Right cardiac atrium (tissue), 5 donors: ENCODE measurements around the gene MACROD2. TPM values are rescaled to one million over a fixed set of nuclear protein-coding genes. Genes with fewer than 3 reads are reported as not detected.

Source experiments
- ATAC-seq, 2 donors: fragments of 200-7000 bp; cut with Tn5 transposase; one replicate each; pipeline versions ENCODE4 v1.8.0 to v1.9.1; 2020; ENCODE audit warnings: moderate library complexity in 2 of 2, mild to moderate bottlenecking in 1 of 2
- DNase-seq, 3 donors: peaks; one replicate each; pipeline ENCODE4 v3.0.0-alpha.2; 2020
- H3K27ac ChIP-seq: one replicate; pipeline ENCODE4 v1.5.1; 2013; ENCODE audit warnings: mild to moderate bottlenecking, low read length, control low read depth, moderate library complexity
- H3K27me3 ChIP-seq: one replicate; pipeline ENCODE4 v1.6.1; 2013; ENCODE audit not compliant: control insufficient read depth, insufficient read depth
- H3K4me1 ChIP-seq: one replicate; pipeline ENCODE4 v1.6.1; 2013; ENCODE audit warnings: low read length; ENCODE audit not compliant: control insufficient read depth, insufficient read depth
- H3K4me3 ChIP-seq: one replicate; pipeline ENCODE4 v1.5.1; 2013; ENCODE audit warnings: low read length, control low read depth
- H3K9me3 ChIP-seq: one replicate; pipeline ENCODE4 v1.6.1; 2013; ENCODE audit warnings: low read length; ENCODE audit not compliant: control insufficient read depth
- WGBS: extraction: QIAGEN DNeasy Blood & Tissue Kit; methylation state at CpG from one replicate; pipeline ENCODE4 v1.1.7; 2013; 5-methylcytosine and 5-hydroxymethylcytosine counted together
- intact Hi-C, 4 donors: fragments of 100-400 bp; cut with DNase I; formaldehyde crosslinking; loops; one replicate each; pipeline versions ENCODE4 v1.11.0 to v1.14.0; 2022 to 2023
- polyA plus RNA-seq: library from polyadenylated mRNA; stranded (reverse); fragments of 200-250 nt; gene quantifications from one replicate; pipeline ENCODE4 v1.2.3, GENCODE V29; 2013
- total RNA-seq, 4 donors: library from RNA; stranded (reverse); fragmentation: NEBNext Ultra II Directional; extraction: Animal tissue kit (Norgen Biotek cat#: 25700); gene quantifications; one replicate each; pipeline ENCODE4 v1.2.1, GENCODE V29; 2021
- donor health status: healthy with polysubstance abuse.
- donor health status: DM: no; HTN: yes; CAD: no.
- donor health status: DM: no; HTN: no; CAD: no.
- donor health status: DM: no; HTN: yes; CAD: no; lungs with severe emphysema.
- donor health status: DM: yes; HTN: yes; CAD: no.

The MACROD2 gene
- total and polyA plus RNA-seq, 5 donors, result 0.61 to 4.4 (median 2.4) TPM

DNA sequence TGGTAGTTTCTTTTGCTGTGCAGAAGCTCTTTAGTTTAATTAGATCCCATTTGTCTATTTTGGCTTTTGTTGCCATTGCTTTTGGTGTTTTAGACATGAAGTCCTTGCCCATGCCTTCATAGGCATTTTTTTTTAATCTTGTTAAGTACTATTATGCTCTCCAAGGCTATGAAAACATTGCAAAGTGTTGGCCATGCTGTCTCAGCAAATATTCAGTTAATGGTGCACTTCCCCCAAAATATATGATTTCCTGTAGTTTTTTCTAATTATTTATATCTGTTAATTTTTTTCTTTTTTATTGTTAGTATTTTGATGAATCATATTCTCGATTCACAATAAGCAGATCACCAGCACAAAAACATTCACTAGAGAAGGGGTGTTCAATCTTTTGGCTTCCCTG lies 1148.2 kb downstream of the MACROD2 start:
- H3K4me1 ChIP-seq, result no peaks in the 10 kb centered on the region
- no peak overlapping the region for H3K4me3 ChIP-seq
- no peaks in the 10 kb centered on the region for H3K9me3 ChIP-seq
- WGBS, result 82% methylated on average over 1 of the region's 1 CpG
- H3K27me3 ChIP-seq, result no peaks in the 10 kb centered on the region
- ATAC-seq (no peak), DNase-seq (no peak)
- no peak overlapping the region for H3K27ac ChIP-seq
- intact Hi-C loops, result no loop called here

DNA sequence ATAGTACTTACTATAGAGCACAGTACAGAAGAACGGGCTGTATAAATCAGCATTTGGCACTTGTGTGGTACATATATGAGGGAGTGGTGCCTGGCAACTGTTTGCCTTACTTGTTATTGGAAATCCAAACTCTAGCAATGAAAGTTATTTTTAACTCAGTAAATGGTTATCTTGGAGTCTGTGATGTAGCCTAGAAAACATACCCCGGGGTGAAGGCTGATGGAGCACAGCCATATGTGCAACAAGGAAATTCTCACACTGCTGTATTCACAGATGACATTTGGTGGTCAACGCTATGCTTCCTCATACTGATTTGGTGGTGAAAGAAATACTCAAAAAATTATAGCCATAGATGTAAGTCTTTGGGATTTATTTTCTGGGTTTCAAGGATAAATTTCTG lies 1149.6 kb downstream of the MACROD2 start:
- no peaks in the 10 kb centered on the region for H3K9me3 ChIP-seq
- H3K4me3 ChIP-seq, result no peak overlapping the region
- H3K4me1 ChIP-seq, result no peaks in the 10 kb centered on the region
- intact Hi-C loops, result no loop called here
- no peak for DNase-seq
- no peaks in the 10 kb centered on the region for H3K27me3 ChIP-seq
- WGBS, result 30% methylated on average over 3 of the region's 3 CpGs
- no peak for ATAC-seq
- no peak overlapping the region for H3K27ac ChIP-seq

DNA sequence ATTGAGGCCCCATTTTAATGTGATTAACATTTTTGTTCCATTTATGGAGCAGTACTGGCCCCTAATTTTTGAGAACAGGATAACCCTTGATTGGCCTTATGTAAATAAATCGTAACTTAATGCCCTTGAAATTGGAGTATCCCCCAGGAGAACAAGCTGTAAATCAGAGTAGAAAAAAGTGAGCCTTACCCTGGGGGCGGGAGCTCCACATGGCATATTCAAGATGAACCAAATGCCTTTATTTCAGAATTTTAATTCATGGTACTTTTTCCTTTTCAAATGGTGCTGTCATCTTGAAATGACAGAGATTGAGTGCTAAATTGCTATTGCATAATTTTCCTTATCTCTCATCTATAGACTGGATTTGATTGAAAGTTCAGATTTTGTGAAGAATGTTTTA lies 1151.6 kb downstream of the MACROD2 start:
- H3K4me1 ChIP-seq, result no peaks in the 10 kb centered on the region
- no peak overlapping the region for H3K27ac ChIP-seq
- H3K4me3 ChIP-seq, result no peak overlapping the region
- intact Hi-C loops, result no loop called here
- ATAC-seq (no peak), DNase-seq (no peak)
- no peaks in the 10 kb centered on the region for H3K9me3 ChIP-seq
- WGBS, result 80% methylated on average over 2 of the region's 2 CpGs
- no peaks in the 10 kb centered on the region for H3K27me3 ChIP-seq

DNA sequence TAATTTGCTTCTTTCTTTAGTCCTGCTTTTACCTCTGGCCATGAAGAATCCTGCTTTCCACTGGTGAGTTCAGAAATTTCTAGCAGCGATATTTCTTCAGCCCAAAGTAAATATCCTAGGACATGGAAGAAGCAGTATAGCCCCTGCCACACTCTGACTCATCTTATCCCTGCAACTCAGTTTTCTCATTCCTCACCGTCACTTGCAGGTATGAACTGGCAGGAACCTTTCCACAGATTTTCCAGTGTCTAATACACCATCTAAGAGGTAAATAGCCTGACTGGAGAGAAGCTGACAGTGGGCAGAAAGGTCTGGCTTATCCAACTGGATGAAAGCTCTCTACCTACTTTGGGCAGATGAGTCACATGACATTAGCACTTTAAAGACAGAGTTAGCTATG lies 1158.8 kb downstream of the MACROD2 start:
- no peak overlapping the region for H3K27ac ChIP-seq
- H3K9me3 ChIP-seq, result no peaks in the 10 kb centered on the region
- no peaks in the 10 kb centered on the region for H3K4me1 ChIP-seq
- DNase-seq, result no peak
- WGBS, result 80% methylated on average over 2 of the region's 2 CpGs
- intact Hi-C loops, result no loop called here
- no peak for ATAC-seq
- no peak overlapping the region for H3K4me3 ChIP-seq
- H3K27me3 ChIP-seq, result no peaks in the 10 kb centered on the region

DNA sequence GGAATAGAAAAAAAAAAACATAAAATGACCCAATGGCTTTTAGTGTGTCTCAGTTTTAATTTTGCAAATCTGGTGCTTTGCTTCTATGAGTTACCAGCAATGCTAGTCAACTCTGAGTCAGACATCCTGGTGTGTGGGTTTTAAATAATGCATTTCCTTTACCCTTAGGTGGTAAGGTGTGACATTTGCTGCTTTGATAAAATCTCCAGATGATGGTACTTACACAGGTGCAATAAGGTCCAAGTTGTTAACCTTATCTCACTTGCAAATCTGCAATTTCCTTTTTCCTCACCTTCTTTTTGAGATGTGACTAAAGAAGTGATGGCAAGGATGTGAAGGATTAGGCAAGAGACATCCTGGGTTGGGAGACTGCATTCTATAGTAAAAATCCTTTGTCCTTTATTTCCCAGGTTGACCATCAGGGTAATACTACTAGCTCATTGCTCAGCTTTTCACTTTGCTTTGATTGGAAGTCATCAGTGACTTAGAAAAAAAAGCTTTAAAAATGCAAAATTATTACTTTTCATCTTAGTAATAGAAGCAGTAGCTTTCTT lies 1160.6 kb downstream of the MACROD2 start:
- Histone ChIP-seq H3K27ac (no peak overlapping the region), H3K9me3 (no peaks in the 10 kb centered on the region), H3K4me1 (no peaks in the 10 kb centered on the region), H3K4me3 (no peak overlapping the region), H3K27me3 (no peaks in the 10 kb centered on the region)
- DNase-seq, result no peak
- ATAC-seq, result no peak
- intact Hi-C loops, result no loop called here

DNA sequence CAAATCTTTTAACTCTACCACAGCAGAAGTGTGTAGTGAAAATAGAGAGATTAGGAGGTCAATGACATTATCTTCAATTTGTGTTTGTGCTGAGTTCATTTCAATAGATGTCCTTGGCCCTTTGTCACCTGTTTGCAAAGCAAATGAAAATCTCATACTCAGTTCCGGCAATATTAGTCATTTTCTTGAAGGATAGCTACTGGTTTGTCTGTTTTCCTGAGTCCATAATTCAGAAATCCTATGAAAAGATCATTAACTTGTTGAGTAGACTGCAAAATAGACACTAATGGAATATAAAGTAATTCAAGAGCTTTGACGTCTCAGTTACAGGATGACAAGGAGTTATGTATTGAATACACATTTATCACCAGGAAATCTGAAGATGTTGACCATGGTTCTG lies 1163.2 kb downstream of the MACROD2 start:
- WGBS, result 66% methylated on average over 2 of the region's 2 CpGs
- no peak for DNase-seq
- ATAC-seq, result no peak

DNA sequence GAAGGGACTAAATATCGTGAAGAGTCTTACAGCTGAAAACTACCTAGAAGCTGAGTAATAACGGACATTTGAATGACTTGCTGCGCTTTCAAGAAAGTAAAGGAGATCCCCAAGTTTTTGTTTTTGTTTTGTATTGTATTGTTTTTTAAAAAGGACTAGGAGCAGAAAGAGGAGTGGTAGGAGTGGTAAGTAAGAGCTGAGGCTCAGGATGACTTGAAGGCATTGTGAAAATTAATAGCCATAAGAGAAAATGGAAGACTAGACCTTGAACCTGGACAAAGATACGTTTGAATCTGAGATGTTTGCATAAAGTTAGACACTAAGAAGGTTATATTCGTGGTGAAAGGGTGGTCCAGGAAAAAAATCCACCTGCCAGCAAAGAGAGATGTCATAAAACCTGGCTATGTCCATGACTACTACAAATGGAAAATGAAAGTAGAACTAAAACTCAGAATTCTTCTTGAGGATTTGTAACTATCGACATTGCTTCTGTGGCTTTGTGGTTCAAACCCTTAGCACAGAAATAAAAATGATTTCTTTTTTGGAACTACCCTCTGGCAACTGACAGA lies 1166.8 kb downstream of the MACROD2 start:
- ATAC-seq (no peak), DNase-seq (no peak)
- WGBS, result 69% methylated on average over 6 of the region's 6 CpGs
- Histone ChIP-seq H3K9me3 (no peaks in the 10 kb centered on the region), H3K27ac (no peak overlapping the region), H3K27me3 (no peaks in the 10 kb centered on the region), H3K4me3 (peak overlapping the region; percentile 40), H3K4me1 (no peaks in the 10 kb centered on the region)
- intact Hi-C loops, result no loop called here

More for the DNA sequence above, 1163.2 kb downstream of the MACROD2 start:
- no peaks in the 10 kb centered on the region for H3K9me3 ChIP-seq
- no peaks in the 10 kb centered on the region for H3K4me1 ChIP-seq
- no peaks in the 10 kb centered on the region for H3K27me3 ChIP-seq
- intact Hi-C loops, result no loop called here
- no peak overlapping the region for H3K27ac ChIP-seq
- no peak overlapping the region for H3K4me3 ChIP-seq

DNA sequence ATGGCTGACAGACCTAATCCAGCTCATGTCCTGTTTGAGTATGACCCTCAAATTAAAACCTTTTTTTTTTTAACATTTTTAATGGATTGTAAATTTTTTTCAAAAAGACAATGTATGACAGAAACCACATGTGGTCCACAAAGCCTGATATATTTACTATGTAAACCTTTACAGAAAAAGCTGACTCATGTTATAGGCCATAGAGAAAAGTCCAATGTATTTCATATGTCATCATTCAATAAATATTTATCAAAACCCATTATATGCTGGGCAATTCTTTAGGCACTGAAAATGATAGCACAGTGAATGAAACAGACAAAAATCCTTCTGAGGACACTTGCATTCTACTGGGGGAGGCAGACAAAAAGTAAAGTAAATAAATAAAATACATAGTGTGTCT lies 1168.3 kb downstream of the MACROD2 start:
- Histone ChIP-seq H3K4me1 (no peaks in the 10 kb centered on the region), H3K27ac (no peak overlapping the region), H3K27me3 (no peaks in the 10 kb centered on the region), H3K4me3 (no peak overlapping the region), H3K9me3 (no peaks in the 10 kb centered on the region)
- intact Hi-C loops, result no loop called here
- ATAC-seq (no peak), DNase-seq (no peak)

DNA sequence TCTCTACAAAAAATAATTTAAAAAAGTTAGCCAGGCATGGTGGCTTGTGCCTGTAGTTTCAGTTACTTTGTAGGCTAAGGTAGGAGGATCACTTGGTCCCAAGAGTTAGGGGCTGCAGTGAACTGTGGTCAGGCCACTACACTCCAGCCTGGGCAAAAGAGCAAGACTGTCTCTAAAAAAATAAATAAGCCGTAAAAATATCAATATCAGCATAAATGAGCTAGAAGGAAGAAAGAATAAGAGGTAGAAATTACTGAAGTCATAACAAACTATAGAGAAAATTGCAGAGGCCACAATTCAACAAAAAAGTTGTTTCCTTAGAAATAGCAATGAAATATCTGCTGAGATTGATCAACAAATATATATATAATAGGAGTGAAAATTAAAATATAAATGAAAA lies 1169.4 kb downstream of the MACROD2 start:
- ATAC-seq, result no peak
- no peak for DNase-seq
- Histone ChIP-seq H3K9me3 (no peaks in the 10 kb centered on the region), H3K4me3 (no peak overlapping the region), H3K27me3 (no peaks in the 10 kb centered on the region), H3K4me1 (no peaks in the 10 kb centered on the region), H3K27ac (no peak overlapping the region)
- 94% methylated on average over 1 of the region's 1 CpG for WGBS
- intact Hi-C loops, result no loop called here

DNA sequence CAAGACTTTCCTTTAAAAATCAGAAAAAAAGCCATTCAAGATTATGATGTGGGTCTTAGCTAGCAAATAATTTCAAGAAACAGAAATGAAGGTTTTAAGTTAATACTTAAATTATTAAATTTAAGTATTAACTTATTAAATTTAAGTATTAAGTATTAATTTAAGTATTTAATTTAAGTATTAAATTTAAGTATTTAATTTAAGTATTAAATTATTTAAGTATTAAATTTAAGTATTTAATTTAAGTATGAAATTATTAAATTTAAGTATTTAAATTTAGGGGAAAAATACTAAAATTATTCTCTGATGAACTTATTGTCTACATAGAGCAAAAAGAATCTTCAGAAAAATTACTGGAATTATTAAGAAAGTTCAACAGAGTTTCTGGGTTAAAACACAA lies 1171.4 kb downstream of the MACROD2 start:
- DNase-seq (no peak), ATAC-seq (no peak)
- Histone ChIP-seq H3K4me3 (no peak overlapping the region), H3K27me3 (no peaks in the 10 kb centered on the region), H3K4me1 (no peaks in the 10 kb centered on the region), H3K27ac (no peak overlapping the region), H3K9me3 (no peaks in the 10 kb centered on the region)
- intact Hi-C loops, result no loop called here

DNA sequence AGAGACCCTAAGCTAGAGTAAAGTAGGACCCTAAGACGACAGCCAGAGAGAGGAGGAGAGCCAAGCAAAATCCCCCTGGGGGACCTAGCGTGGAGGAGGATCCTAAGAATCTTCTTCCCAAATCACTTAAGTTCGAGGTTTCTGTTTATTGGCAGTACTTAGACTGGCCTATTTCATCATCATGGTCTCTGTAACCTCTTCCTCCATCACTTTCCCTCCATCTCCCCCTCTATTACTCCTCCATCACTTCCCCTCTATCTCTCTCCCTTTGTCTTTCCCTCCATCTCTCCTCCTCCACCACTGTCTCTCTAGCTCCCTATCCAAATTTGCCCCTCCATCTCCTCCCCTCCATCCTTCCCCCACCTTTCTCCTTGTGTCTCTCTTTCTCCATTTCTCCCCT lies 1175.7 kb downstream of the MACROD2 start:
- no peak overlapping the region for H3K27ac ChIP-seq
- ATAC-seq (no peak), DNase-seq (no peak)
- 70% methylated on average over 3 of the region's 3 CpGs for WGBS
- intact Hi-C loops, result no loop called here
- no peaks in the 10 kb centered on the region for H3K4me1 ChIP-seq
- no peak overlapping the region for H3K4me3 ChIP-seq
- H3K9me3 ChIP-seq, result no peaks in the 10 kb centered on the region
- H3K27me3 ChIP-seq, result no peaks in the 10 kb centered on the region

DNA sequence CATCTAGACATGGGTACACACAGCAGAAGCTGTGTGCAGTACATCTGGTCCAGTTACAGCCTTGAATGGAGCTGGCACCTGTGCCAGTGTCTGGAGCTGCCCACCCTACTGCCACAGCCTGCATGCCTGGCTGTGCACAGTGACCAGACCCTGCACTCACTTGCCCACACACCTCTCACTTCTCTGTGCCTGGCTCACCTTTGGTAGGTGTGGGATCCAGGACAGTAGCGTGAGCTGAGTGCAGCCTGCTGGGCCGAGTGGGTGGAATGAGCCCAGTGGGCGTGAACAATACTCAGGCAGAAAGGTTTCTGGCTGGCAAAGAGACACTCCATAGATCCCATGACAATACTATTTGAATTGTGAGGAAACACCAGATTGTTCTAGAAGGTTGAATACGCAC lies 1181.6 kb downstream of the MACROD2 start:
- H3K27me3 ChIP-seq, result no peaks in the 10 kb centered on the region
- WGBS, result 87% methylated on average over 4 of the region's 4 CpGs
- no peak overlapping the region for H3K4me3 ChIP-seq
- H3K4me1 ChIP-seq, result no peaks in the 10 kb centered on the region
- DNase-seq (no peak), ATAC-seq (no peak)
- H3K9me3 ChIP-seq, result no peaks in the 10 kb centered on the region
- H3K27ac ChIP-seq, result no peak overlapping the region
- intact Hi-C loops, result no loop called here
